ENCODE measurements around the gene RTN4RL2.

GRCh38 chr11:57496109-57496820, 35.9 kb downstream of the RTN4RL2 start:
- TF ChIP-seq CTCF (IDR thresholded peaks at IDR 0.05) (no peak), POLR2A (IDR thresholded peaks at IDR 0.05) (no peak), POLR2AphosphoS5 (IDR thresholded peaks at IDR 0.05) (no peak)

All from stomach (tissue), 4 donors.